Vagina (tissue), 2 donors: ENCODE results near the gene B4GALNT4. TPM values are rescaled to one million over a fixed set of nuclear protein-coding genes. Genes with fewer than 3 reads are reported as not detected.

Experiments
- DNase-seq, 2 donors: peaks; one replicate each; pipeline ENCODE4 v3.0.0-alpha.2; 2017; ENCODE audit errors: extremely low spot score in 2 of 2
- H3K27ac ChIP-seq: fragments of 200-600 bp; sonication (generic); one replicate; pipeline ENCODE4 v1.5.1; 2019
- H3K27me3 ChIP-seq: fragments of 200-600 bp; sonication (generic); one replicate; pipeline ENCODE4 v1.5.1; 2019
- H3K36me3 ChIP-seq, 2 donors: fragments of 200-600 bp; sonication (generic); one replicate each; pipeline ENCODE4 v1.5.1; 2017 to 2019
- H3K4me1 ChIP-seq: fragments of 200-600 bp; sonication (generic); one replicate; pipeline ENCODE4 v1.5.1; 2019
- H3K4me3 ChIP-seq, 2 donors: fragments of 200-600 bp; sonication (generic); 1 replicate in 1 of 2; 2 replicates in 1 of 2; pipeline ENCODE4 v1.5.1; 2016 to 2019
- H3K9me3 ChIP-seq: fragments of 200-600 bp; sonication (generic); one replicate; pipeline ENCODE4 v1.5.1; 2019
- POLR2A ChIP-seq, 2 donors: fragments of 450-650 bp; IDR thresholded peaks; one replicate each; pipeline ENCODE4 v1.6.1; 2017; ENCODE audit warnings: antibody characterized with exemption in 2 of 2, mild to moderate bottlenecking in 2 of 2, moderate library complexity in 2 of 2
- POLR2AphosphoS5 ChIP-seq, 2 donors: sonication (generic); formaldehyde crosslinking; IDR thresholded peaks; one replicate each; pipeline ENCODE4 v1.9.0; 2017; ENCODE audit warnings: antibody characterized with exemption in 2 of 2, mild to moderate bottlenecking in 2 of 2, low read depth in 1 of 2; ENCODE audit not compliant: insufficient read depth in 1 of 2
- intact Hi-C: fragments of 100-400 bp; cut with DNase I; formaldehyde crosslinking; loops from one replicate; pipeline ENCODE4 v1.15.1; 2023
- total RNA-seq: library from RNA; depleted of rRNA; stranded (reverse); fragments of >200 nt; gene quantifications from one replicate; pipeline ENCODE4 v1.2.3, GENCODE V29; 2016
- TF ChIP-seq, protein P1 (sequence below), 3 experiments: fragments of 450-650 bp in 2 of 3; fragments of 200-600 bp in 1 of 3; sonication (generic) in 1 of 3; IDR thresholded peaks; one replicate each; pipeline ENCODE4 v1.5.1; 2017 to 2019; ENCODE audit warnings: antibody characterized with exemption in 3 of 3, mild to moderate bottlenecking in 2 of 3, moderate library complexity in 2 of 3

The B4GALNT4 gene
- total RNA-seq, 1 donor from 2014 or later: 15.5 TPM

DNA sequence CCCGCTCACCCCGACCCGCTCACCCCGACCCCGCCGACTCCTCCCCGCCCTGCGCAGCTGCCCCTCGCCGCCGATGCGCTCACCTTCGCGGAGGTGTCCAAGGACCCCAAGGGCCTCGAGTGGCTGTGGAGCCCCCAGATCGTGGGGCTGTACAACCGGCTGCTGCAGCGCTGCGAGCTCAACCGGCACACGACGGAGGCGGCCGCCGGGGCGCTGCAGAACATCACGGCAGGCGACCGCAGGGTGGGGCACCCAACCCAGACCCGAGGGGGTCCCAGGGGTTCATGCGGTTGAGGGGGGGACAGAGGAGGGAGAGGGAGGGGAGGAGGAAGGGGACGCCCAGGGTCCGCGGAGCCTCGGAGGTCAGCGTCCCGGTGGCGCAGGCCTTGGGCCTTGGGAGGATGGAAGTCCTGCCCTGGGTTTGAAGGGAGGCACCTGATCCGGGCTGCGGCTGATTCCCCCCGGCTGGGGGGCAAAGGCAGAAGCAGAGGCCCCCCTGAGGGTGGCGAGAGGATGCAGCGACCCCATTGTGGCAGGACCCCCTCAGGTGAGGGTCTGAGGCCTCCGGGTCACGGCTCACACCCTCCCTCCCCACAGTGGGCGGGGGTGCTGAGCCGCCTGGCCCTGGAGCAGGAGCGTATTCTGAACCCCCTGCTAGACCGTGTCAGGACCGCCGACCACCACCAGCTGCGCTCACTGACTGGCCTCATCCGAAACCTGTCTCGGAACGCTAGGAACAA is 33.9 kb downstream of the B4GALNT4 start:
- no peak for TF ChIP-seq POLR2AphosphoS5 (IDR thresholded peaks at IDR 0.05; ENCODE audit: insufficient read depth in 1 of 2, low read depth in 1 of 2)
- TF ChIP-seq POLR2A (IDR thresholded peaks at IDR 0.05): no peak
- TF ChIP-seq, protein P1, sequence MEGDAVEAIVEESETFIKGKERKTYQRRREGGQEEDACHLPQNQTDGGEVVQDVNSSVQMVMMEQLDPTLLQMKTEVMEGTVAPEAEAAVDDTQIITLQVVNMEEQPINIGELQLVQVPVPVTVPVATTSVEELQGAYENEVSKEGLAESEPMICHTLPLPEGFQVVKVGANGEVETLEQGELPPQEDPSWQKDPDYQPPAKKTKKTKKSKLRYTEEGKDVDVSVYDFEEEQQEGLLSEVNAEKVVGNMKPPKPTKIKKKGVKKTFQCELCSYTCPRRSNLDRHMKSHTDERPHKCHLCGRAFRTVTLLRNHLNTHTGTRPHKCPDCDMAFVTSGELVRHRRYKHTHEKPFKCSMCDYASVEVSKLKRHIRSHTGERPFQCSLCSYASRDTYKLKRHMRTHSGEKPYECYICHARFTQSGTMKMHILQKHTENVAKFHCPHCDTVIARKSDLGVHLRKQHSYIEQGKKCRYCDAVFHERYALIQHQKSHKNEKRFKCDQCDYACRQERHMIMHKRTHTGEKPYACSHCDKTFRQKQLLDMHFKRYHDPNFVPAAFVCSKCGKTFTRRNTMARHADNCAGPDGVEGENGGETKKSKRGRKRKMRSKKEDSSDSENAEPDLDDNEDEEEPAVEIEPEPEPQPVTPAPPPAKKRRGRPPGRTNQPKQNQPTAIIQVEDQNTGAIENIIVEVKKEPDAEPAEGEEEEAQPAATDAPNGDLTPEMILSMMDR (IDR thresholded peaks at IDR 0.05): no peak
- Histone ChIP-seq H3K36me3 (peaks cover 0 to 16% of the 10 kb centered on the region in 2 donors), H3K4me3 (no peak overlapping the region), H3K27ac (no peak overlapping the region), H3K9me3 (no peaks in the 10 kb centered on the region), H3K4me1 (peaks cover 31% of the 10 kb centered on the region), H3K27me3 (no peaks in the 10 kb centered on the region)
- no peak for DNase-seq
- intact Hi-C loops: no loop called here

DNA sequence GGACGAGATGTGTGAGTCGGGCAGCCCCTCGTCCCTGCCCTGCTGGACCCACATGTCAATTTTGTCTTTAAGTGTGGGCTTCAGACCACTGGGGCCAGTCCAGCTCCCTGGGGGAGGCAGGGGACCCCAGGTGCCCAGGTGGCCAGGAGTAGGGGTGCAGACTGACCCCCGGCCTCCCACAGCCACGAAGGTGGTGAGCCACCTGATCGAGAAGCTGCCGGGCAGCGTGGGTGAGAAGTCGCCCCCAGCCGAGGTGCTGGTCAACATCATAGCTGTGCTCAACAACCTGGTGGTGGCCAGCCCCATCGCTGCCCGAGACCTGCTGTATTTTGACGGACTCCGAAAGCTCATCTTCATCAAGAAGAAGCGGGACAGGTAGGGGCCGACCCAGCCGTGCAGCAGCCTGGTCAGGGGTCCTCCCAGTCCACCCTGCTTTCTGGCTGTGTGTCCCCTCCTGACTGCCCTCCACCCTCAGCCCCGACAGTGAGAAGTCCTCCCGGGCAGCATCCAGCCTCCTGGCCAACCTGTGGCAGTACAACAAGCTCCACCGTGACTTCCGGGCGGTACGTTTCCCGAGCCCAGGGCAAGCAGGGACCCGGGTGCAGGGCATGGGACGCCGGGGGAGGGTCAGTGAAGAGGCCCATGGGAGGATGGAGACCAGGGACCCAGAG is 34.6 kb downstream of the B4GALNT4 start:
- no peak for DNase-seq
- Histone ChIP-seq H3K27ac (no peak overlapping the region), H3K4me1 (peaks cover 31% of the 10 kb centered on the region), H3K4me3 (no peak overlapping the region), H3K9me3 (no peaks in the 10 kb centered on the region), H3K36me3 (peaks cover 0 to 16% of the 10 kb centered on the region in 2 donors), H3K27me3 (no peaks in the 10 kb centered on the region)
- intact Hi-C loops: no loop called here
- TF ChIP-seq POLR2A (IDR thresholded peaks at IDR 0.05) (no peak), POLR2AphosphoS5 (IDR thresholded peaks at IDR 0.05; ENCODE audit: insufficient read depth in 1 of 2, low read depth in 1 of 2) (no peak)
- TF ChIP-seq, protein P1 (IDR thresholded peaks at IDR 0.05): no peak

DNA sequence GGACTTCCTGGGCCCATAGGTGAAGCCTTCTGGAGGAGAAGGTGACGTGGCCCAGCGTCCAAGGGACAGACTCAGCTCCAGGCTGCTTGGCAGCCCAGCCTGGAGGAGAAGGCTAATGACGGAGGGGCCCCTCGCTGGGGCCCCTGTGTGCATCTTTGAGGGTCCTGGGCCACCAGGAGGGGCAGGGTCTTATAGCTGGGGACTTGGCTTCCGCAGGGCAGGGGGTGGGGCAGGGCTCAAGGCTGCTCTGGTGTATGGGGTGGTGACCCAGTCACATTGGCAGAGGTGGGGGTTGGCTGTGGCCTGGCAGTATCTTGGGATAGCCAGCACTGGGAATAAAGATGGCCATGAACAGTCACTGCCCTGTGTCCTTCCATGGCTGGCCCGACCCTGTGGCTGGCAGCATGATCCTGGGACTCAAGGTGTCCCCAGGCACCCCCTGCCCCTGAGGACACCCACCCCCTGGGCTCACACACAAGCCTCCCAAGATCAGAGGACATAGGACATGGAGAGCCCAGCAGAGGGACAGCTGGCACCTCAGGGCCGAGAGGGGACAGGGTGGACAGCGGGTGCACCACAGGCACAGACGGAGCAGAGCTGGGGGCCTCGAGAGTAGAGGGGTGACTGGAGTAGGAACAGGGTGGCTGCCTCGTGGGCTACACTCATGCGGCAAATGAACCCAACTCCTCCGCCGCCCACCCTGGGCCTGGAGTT is 35.4 kb downstream of the B4GALNT4 start:
- H3K27ac ChIP-seq: no peak overlapping the region
- intact Hi-C loops: no loop called here

DNA sequence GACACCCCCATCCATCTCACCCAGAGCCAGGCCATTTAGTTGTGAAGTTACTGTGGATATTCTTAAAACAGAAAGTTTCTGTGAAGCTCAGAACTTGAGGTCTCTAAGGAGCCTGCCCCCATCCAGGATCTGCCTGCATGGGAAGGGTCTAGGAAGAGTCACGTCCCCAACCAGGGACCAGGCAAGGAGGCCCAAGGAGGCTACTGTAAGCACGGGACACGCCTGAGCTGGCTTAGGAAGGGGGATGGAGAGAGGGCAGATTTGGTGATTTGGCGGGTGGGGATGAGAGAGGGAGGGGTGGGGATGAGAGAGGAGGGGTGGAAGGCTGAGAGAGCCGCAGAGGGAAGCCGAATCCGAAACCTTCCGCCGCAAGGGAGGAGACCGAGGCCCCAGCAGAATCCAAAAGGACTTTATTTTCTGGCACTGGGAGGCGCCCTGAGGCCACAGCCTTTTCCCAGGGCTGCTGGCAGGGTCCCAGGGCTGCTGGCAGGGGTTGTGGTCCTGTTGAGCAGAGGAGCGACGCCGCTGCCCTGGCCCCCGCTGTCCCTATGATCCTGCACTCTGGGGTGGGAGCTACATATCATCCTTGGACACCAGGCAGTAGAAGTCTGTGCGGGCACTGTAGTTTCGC is 36.1 kb downstream of the B4GALNT4 start:
- Histone ChIP-seq H3K9me3 (no peaks in the 10 kb centered on the region), H3K4me3 (peak overlapping the region in 1 of 2 donors; percentile 52), H3K27me3 (no peaks in the 10 kb centered on the region), H3K36me3 (peaks cover 0 to 16% of the 10 kb centered on the region in 2 donors), H3K4me1 (peaks cover 22% of the 10 kb centered on the region), H3K27ac (no peak overlapping the region)
- DNase-seq: no peak
- intact Hi-C loops: no loop called here
- no peak for TF ChIP-seq POLR2A (IDR thresholded peaks at IDR 0.05)
- no peak for TF ChIP-seq POLR2AphosphoS5 (IDR thresholded peaks at IDR 0.05; ENCODE audit: insufficient read depth in 1 of 2, low read depth in 1 of 2)
- TF ChIP-seq, protein P1 (IDR thresholded peaks at IDR 0.05): no peak

More for the DNA sequence above, 35.4 kb downstream of the B4GALNT4 start:
- Histone ChIP-seq H3K27me3 (no peaks in the 10 kb centered on the region), H3K36me3 (peaks cover 0 to 16% of the 10 kb centered on the region in 2 donors), H3K4me3 (no peak overlapping the region), H3K9me3 (no peaks in the 10 kb centered on the region), H3K4me1 (peaks cover 29% of the 10 kb centered on the region)
- no peak for DNase-seq
- TF ChIP-seq, protein P1 (IDR thresholded peaks at IDR 0.05): no peak
- no peak for TF ChIP-seq POLR2AphosphoS5 (IDR thresholded peaks at IDR 0.05; ENCODE audit: insufficient read depth in 1 of 2, low read depth in 1 of 2)
- TF ChIP-seq POLR2A (IDR thresholded peaks at IDR 0.05): no peak
